ENCODE data around the gene VAPB. TPM values are rescaled to one million over a fixed set of nuclear protein-coding genes. Genes with fewer than 3 reads are reported as not detected.
"Not testable (repeated sequence)": the region's sequence is repeated elsewhere in the genome, so short reads cannot be mapped to it uniquely, and the experiment has no call there.

Gene VAPB
- total RNA-seq, 1 donor from 2014 or later: 36.5 TPM

DNA sequence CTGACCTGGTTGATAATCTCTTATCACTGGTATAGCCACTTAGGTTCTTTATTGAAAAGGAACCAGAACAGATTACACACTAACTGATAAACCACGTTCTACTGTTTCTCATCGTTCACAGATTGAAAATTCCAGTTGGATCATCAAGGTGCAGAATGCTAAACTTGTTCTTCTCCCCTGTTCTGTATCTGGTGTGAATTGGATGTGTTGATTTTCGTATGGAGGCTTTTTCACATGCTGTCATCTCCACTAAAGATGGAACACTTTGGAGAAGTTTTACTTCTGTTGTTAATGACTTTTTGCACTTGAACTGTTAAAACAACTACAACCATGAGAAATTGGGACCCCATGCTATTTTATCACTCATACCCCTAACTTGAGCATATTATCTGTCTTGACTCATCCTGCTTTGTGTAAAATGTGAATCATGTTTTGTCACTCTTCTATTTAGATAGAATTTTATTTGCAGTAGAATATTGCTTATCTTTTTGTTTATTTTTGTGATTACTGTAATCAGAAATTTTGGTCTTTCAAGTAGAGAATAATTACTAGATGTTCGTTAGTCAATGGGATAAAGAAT is 17.5 kb downstream of the VAPB start:
- intact Hi-C loops (cut with micrococcal nuclease): no loop called here

DNA sequence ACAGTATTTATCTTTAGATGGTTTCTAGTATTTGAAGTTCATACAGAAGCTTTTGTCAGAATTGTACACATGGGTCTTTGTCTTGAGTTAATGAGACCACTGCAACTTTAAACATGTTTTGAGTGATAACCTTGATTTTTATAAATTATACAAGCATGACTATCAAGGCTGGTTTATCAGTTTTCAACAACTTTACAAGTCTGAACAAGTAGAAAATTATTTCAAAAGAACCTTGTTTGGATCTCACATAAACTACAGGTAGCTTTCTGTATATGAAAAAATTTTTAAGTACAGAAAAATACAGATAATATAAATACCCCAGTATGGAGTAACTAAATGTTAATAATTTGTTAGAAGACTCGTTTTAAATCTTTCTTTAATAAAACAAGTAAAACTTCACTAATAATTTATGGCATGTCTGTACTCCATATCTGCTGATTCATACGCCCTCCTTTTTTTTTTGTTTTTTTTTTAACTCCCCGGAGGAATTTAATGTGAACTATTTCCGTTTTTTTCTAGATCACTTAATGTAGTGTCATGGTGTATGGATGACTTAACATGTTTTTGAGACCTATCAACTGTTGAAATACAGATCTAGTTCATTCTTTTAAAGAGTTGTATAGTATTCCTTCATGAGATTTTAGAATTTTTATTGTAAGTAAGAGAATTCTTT is 18.3 kb downstream of the VAPB start:
- H3K27me3 Mint-ChIP-seq: no peaks in the 10 kb centered on the region
- no peaks in the 10 kb centered on the region for H3K9me3 Mint-ChIP-seq
- no peak overlapping the region for H3K27ac Mint-ChIP-seq
- peaks cover 31% of the 10 kb centered on the region for H3K4me1 Mint-ChIP-seq
- no peak overlapping the region for H3K4me3 Mint-ChIP-seq
- peaks cover 4% of the 10 kb centered on the region for H3K36me3 Mint-ChIP-seq (ENCODE audit: low read depth)
- intact Hi-C loops (cut with micrococcal nuclease): no loop called here
- DNase-seq: no peak

More for the DNA sequence above, 17.5 kb downstream of the VAPB start:
- no peaks in the 10 kb centered on the region for H3K27me3 Mint-ChIP-seq
- no peaks in the 10 kb centered on the region for H3K9me3 Mint-ChIP-seq
- H3K36me3 Mint-ChIP-seq (ENCODE audit: low read depth): peaks cover 2% of the 10 kb centered on the region
- no peak overlapping the region for H3K27ac Mint-ChIP-seq
- no peak overlapping the region for H3K4me3 Mint-ChIP-seq
- DNase-seq: no peak
- peaks cover 31% of the 10 kb centered on the region for H3K4me1 Mint-ChIP-seq

DNA sequence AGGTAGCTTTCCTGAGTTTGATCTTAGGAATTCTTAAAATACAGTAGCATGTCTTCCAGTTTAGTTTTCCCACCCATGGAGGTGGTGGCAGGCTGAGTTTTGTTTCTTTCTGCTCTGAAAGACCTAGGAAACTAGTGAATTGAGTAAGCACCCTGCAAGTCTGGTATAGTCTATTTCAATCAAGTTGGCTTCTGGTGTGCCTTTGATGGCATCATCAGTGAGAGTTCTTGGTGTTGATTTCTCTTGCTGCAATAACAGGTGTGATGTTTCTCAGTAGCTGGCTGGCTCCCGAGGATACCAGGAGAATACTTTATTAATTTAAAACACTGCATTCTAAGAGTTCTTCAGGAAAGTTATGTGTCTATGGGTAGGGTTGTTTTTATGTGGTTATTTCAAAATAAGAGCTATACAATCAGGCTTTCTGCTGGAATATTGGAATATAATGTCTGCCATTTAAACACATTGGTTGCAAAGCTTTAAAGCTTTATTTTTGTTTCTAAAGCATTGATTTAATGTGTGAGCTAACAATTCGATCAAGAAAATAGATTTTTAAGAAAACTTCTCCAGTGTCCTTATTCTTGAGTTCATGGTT is 19.0 kb downstream of the VAPB start:
- H3K27me3 Mint-ChIP-seq: no peaks in the 10 kb centered on the region
- peak overlapping the region; percentile 51 for H3K27ac Mint-ChIP-seq
- peaks cover 4% of the 10 kb centered on the region for H3K36me3 Mint-ChIP-seq (ENCODE audit: low read depth)
- intact Hi-C loops (cut with micrococcal nuclease): loop anchor here (2.0 kb wide), 2 partner anchors 19 to 171 kb away; partner anchors contain the start of gene VAPB
- peaks cover 31% of the 10 kb centered on the region for H3K4me1 Mint-ChIP-seq
- no peaks in the 10 kb centered on the region for H3K9me3 Mint-ChIP-seq
- peak overlapping the region; percentile 50 for H3K4me3 Mint-ChIP-seq
- peak; percentile 73 for DNase-seq

DNA sequence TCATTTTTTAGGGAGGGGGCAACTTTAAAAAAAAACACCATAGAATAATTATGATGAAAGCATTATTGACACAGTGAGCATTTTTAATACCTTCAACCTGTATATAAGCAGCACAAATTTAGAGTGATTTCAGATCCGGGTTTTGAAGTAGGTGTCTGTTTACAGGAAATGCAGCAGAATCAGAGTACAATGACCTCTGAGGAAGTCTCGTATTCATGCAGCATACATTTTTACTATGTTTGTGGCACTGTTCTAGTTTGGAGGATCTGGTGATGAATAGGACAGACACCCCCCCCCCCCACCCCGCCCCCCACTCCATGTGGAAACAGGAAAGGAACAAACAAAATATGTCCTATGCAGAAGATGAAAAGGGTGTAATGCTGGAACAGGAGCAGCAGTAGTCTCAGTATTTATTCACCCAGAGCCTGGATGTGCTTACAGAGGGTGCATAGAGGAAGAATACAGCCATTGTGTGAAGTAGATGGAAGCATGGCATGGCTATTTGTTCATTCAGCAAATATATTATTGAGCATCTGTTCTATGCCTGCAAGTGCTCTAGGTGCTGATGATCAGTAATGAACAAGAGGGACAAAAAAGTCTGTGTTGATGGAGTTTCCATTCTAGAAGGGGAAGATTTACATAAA is 19.7 kb downstream of the VAPB start:
- DNase-seq: no peak
- H3K4me3 Mint-ChIP-seq: peak overlapping the region; percentile 50
- intact Hi-C loops (cut with micrococcal nuclease): loop anchor here (2.0 kb wide), 2 partner anchors 20 to 172 kb away; partner anchors contain the start of gene VAPB
- H3K27ac Mint-ChIP-seq: peak overlapping the region; percentile 51
- H3K4me1 Mint-ChIP-seq: peaks cover 31% of the 10 kb centered on the region
- H3K27me3 Mint-ChIP-seq: no peaks in the 10 kb centered on the region
- H3K9me3 Mint-ChIP-seq: no peaks in the 10 kb centered on the region
- peaks cover 4% of the 10 kb centered on the region for H3K36me3 Mint-ChIP-seq (ENCODE audit: low read depth)

DNA sequence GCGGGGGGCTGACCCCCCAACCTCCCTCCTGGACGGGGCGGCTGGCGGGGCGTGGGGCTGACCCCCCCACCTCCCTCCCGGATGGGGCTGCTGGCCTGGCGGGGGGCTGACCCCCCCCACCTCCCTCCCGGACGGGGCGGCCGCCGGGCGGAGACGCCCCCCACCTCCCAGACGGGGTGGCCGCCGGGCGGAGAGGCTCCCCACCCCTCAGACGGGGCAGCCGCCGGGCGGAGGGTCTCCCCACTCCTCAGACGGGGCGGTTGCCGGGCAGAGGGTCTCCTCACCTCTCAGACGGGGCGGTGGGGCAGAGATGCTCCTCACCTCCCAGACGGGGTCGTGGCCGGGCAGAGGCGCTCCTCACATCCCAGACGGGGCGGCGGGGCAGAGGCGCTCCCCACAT is 25.2 kb downstream of the VAPB start:
- peaks cover 27% of the 10 kb centered on the region for H3K4me1 Mint-ChIP-seq
- H3K27ac Mint-ChIP-seq; DNase-seq; H3K4me3 Mint-ChIP-seq; intact Hi-C loops (cut with micrococcal nuclease); H3K9me3 Mint-ChIP-seq; H3K27me3 Mint-ChIP-seq: not testable (repeated sequence)
- H3K36me3 Mint-ChIP-seq (ENCODE audit: low read depth): peaks cover 22% of the 10 kb centered on the region

DNA sequence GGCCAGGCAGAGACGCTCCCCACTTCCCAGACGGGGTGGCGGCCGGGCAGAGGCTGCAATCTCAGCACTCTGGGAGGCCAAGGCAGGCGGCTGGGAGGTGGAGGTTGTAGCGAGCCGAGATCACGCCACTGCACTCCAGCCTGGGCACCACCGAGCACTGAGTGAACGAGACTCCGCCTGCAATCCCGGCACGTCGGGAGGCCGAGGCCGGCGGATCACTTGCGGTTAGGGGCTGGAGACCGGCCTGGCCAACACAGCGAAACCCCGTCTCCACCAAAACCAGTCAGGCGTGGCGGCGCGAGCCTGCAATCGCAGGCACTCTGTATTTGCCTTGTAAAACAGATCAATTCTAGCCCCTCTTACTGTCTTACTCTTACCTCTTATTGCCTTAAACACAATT is 25.8 kb downstream of the VAPB start:
- H3K4me3 Mint-ChIP-seq; H3K9me3 Mint-ChIP-seq; H3K27ac Mint-ChIP-seq; DNase-seq; intact Hi-C loops (cut with micrococcal nuclease); H3K27me3 Mint-ChIP-seq: not testable (repeated sequence)
- Mint-ChIP-seq H3K36me3 (ENCODE audit: low read depth) (peaks cover 27% of the 10 kb centered on the region), H3K4me1 (peaks cover 23% of the 10 kb centered on the region)

DNA sequence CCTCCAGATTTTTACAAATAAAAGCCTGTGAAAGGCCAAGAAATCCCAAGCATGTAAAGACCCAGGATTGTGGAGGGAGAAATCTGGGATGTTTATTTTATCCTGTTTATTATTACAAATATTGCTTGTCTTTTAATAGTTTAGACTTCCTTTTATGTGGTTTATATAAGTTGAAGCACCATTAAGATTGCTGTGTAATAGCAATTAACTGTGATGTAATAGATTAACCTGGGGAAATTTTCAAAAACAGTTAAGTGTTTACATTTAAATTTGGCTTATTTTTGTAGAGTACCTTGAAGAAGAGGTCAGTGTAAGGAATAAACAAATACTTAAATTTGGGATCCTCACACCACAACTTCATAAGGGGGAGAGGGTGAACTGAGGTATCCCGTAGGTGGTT is 27.0 kb downstream of the VAPB start:
- H3K27me3 Mint-ChIP-seq: no peaks in the 10 kb centered on the region
- H3K27ac Mint-ChIP-seq: no peak overlapping the region
- no peak overlapping the region for H3K4me3 Mint-ChIP-seq
- intact Hi-C loops (cut with micrococcal nuclease): no loop called here
- H3K36me3 Mint-ChIP-seq (ENCODE audit: low read depth): peaks cover 40% of the 10 kb centered on the region
- H3K4me1 Mint-ChIP-seq: peaks cover 21% of the 10 kb centered on the region
- no peak for DNase-seq
- H3K9me3 Mint-ChIP-seq: no peaks in the 10 kb centered on the region

DNA sequence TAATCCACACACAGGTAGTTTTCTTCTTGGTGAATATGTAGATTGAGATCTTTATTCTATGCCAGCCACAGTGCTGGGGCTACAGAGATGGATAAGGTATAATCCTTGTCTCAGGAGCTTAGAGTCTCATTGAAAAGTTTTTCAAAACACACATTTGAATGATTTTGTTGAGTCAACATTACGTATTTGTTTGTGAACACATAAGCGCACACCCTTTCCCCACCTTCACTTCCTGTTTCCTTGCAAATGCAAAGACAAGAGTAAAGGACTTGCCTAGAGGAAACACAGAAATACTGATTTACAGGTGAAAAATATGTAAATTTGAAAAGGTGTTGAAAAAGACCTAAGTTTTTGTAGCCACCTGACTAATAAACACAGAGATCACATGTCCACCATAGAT is 27.8 kb downstream of the VAPB start:
- Mint-ChIP-seq H3K4me1 (peaks cover 21% of the 10 kb centered on the region), H3K36me3 (ENCODE audit: low read depth) (peaks cover 45% of the 10 kb centered on the region), H3K27me3 (no peaks in the 10 kb centered on the region), H3K4me3 (peak overlapping the region; percentile 30), H3K9me3 (no peaks in the 10 kb centered on the region), H3K27ac (peak overlapping the region; percentile 64)
- no peak for DNase-seq
- intact Hi-C loops (cut with micrococcal nuclease): no loop called here

DNA sequence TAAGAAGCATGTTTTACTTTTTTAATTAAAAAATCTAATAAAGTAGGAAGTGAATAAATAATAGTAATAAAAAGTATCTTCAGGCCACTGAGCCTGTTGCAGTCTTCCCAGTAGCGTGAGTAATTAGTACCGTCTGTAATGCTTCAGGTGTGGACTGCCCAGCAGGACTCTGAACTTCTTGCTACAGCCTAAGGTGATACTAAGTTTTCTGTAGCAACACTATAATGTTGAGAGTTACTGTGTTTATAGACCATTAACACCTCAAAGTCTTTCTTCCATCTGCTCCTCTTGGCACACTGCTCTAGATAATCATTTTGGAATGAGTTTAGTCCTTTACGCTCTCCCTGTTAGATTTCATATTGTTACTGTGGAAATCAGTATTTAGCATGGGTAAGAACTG is 28.4 kb downstream of the VAPB start:
- Mint-ChIP-seq H3K27me3 (no peaks in the 10 kb centered on the region), H3K4me1 (peaks cover 21% of the 10 kb centered on the region), H3K9me3 (no peaks in the 10 kb centered on the region), H3K36me3 (ENCODE audit: low read depth) (peaks cover 46% of the 10 kb centered on the region), H3K27ac (no peak overlapping the region), H3K4me3 (no peak overlapping the region)
- DNase-seq: no peak
- intact Hi-C loops (cut with micrococcal nuclease): no loop called here

DNA sequence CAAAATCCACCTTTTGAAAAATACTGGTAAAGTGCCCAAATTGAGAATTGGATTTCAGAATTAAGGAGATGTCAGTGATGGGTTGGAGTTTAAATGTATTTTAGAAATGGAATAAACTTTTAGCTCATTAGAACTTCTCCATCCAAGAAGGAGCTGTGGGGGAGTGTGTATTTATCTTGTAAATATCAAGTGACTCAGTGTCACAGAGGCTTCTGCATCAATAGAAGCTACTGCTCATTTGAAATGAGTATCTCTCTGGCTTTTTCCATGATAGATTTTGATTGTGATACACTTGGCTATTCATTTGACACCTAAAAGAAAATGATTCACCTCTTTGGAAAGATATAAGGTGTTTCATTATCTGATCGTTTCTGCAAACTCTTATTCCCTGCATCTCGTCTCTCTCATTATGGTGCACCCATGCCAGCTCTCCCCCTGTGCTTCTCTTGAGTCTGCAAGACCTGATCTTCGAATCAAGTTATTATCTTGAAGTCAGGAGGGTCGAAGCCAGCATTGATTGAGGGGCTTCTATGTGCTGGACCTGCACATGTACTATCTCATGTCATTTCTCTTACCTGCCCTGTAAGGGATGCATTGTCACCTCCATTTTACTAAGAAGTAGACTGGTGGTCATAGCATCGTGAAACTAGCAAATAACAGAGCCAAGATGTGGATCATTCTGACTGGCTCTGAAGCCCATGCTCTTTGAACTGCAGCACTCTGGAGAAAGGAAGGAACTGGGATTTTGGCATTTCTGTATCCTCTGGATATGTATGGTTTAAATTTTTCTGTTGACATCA is 30.1 kb downstream of the VAPB start:
- Mint-ChIP-seq H3K4me1 (peaks cover 21% of the 10 kb centered on the region), H3K27me3 (no peaks in the 10 kb centered on the region), H3K36me3 (ENCODE audit: low read depth) (peaks cover 49% of the 10 kb centered on the region), H3K9me3 (no peaks in the 10 kb centered on the region), H3K4me3 (no peak overlapping the region), H3K27ac (peak overlapping the region; percentile 69)
- intact Hi-C loops (cut with micrococcal nuclease): no loop called here
- no peak for DNase-seq

DNA sequence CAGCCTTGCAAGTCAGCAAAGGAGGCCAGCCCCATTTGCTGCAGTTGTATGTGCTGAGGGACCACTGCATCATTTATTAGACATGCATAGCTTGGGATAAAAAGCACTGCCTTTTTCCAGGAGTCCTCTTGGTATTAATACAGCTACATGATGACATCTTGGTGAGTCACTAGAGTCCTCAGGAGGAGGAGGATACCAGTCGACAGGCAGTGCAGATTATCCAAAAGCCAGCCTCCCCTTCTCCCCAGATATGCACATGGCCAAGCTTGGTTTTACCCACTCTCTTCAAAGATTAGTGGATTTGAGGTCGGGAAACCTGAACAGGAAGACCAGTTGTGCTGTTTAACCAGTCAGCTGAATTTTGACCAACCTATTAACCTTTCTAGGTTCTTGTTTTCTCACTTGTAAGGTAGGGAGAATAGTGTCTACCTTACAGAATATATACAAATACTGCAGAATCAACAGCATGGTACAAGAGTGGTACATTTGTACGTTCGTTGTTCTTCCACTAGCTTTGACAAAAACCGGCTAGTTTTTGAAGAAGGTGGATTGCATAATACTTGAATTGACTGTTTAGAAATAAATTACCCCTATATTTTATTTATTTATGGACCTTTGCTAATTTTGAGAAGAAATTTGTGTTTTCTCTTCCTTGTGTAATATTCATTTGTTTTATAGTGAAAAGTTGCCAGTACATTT is 31.9 kb downstream of the VAPB start:
- no peak overlapping the region for H3K27ac Mint-ChIP-seq
- H3K27me3 Mint-ChIP-seq: no peaks in the 10 kb centered on the region
- H3K4me1 Mint-ChIP-seq: peaks cover 20% of the 10 kb centered on the region
- no peak for DNase-seq
- peaks cover 52% of the 10 kb centered on the region for H3K36me3 Mint-ChIP-seq (ENCODE audit: low read depth)
- no peak overlapping the region for H3K4me3 Mint-ChIP-seq
- H3K9me3 Mint-ChIP-seq: no peaks in the 10 kb centered on the region
- intact Hi-C loops (cut with micrococcal nuclease): no loop called here

DNA sequence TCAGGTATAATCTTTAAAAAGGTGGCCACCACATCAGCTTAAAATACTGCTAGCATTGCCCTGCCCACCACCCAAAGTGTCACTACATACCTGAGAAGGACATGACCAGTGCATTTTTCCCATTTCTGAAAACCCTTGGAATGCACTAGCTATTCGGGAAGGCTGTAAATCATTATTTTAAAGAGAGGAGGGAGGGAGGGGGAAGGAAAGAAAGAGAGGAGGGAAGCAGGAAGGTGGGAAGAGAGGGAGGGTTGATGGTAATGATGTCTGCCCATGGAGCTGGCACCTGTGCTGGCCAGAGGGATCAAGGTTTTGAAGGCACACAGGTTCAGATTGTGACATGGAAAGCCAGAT is 32.4 kb downstream of the VAPB start:
- no peak overlapping the region for H3K27ac Mint-ChIP-seq
- H3K9me3 Mint-ChIP-seq: no peaks in the 10 kb centered on the region
- H3K4me1 Mint-ChIP-seq: peaks cover 16% of the 10 kb centered on the region
- no peaks in the 10 kb centered on the region for H3K27me3 Mint-ChIP-seq
- no peak overlapping the region for H3K4me3 Mint-ChIP-seq
- no peak for DNase-seq
- intact Hi-C loops (cut with micrococcal nuclease): no loop called here
- peaks cover 50% of the 10 kb centered on the region for H3K36me3 Mint-ChIP-seq (ENCODE audit: low read depth)

DNA sequence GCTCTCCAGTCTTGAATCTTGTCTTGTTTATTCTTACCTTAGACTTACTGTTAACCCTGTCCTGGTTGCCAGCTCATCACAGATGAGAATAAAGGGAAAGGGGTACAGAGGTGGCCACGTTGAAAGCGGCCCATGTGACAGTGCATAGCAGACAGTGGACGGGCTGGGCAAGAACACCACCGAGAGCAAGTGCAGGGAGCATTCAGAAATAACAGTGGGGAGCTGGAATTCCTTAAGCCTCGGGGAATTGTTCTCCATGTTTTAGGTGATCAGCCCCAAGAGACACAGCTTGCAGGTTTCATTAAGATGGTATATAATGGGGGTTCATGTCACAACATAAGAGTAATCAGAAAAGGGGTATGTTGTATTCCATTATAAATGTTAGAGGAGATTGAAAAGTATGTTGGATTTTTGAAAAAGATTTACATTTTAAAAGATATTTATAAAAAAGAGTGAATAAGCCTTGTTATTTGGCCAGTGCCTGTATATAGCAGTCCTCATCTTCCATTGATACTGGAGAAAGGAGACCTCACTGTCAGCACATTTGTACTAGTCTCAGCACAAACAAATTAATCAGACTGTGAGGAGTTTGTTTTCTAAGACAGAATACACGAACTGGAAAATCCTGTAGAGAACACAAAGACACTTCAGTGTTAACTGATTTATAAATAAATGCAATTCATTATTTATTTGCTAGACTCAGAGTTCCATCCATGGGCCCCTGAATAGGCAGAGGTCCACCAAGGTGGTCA is 35.4 kb downstream of the VAPB start:
- Mint-ChIP-seq H3K36me3 (ENCODE audit: low read depth) (peaks cover 45% of the 10 kb centered on the region), H3K27ac (no peak overlapping the region), H3K27me3 (no peaks in the 10 kb centered on the region), H3K4me1 (peaks cover 8% of the 10 kb centered on the region), H3K4me3 (no peak overlapping the region), H3K9me3 (no peaks in the 10 kb centered on the region)
- intact Hi-C loops (cut with micrococcal nuclease): no loop called here
- no peak for DNase-seq

Measured in activated CD4-positive, alpha-beta T cell treated with anti-CD3 and anti-CD28 coated beads, Interleukin-2, amount 10 ng/mL, durations not matched to agents 24 days and 14 days (primary cell).